ENCODE data around the gene DYNC1LI2. TPM values are rescaled to one million over a fixed set of nuclear protein-coding genes. Genes with fewer than 3 reads are reported as not detected.

Gene DYNC1LI2
- total RNA-seq, 2 experiments from 2014 or later, result 48.9 to 62.4 TPM

GRCh38 chr16:66677836-66678235 lies 73.6 kb downstream of the DYNC1LI2 start:
- H3K4me2 ChIP-seq (ENCODE audit: low read length), result no peak overlapping the region
- H2AFZ ChIP-seq (ENCODE audit: low read length), result no peak overlapping the region
- BruUV-seq (replicated peaks), result no TSS peak
- no peak overlapping the region for H3K27ac ChIP-seq (ENCODE audit: low read depth, low read length, poor library complexity, severe bottlenecking)
- ChIA-PET POLR2A (no interaction called here), CTCF (ENCODE audit: unreplicated experiment) (no interaction called here)
- no peak overlapping the region for H3K4me3 ChIP-seq (ENCODE audit: low read depth, low read length, poor library complexity, severe bottlenecking)
- no peaks in the 10 kb centered on the region for H3K79me2 ChIP-seq (ENCODE audit: insufficient read depth, low read depth, low read length)
- no peak for DNase-seq (ENCODE audit: low spot score)
- no peaks in the 10 kb centered on the region for H3K4me1 ChIP-seq (ENCODE audit: insufficient read depth, low read length, poor library complexity, severe bottlenecking)
- no peaks in the 10 kb centered on the region for H3K9me2 ChIP-seq (ENCODE audit: insufficient read depth, low read length)
- no peaks in the 10 kb centered on the region for H4K20me1 ChIP-seq (ENCODE audit: insufficient read depth, low read length)
- no peaks in the 10 kb centered on the region for H3K36me3 ChIP-seq (ENCODE audit: insufficient read depth, low read length)
- TF ChIP-seq CTCF (conservative IDR thresholded peaks at IDR 0.05; ENCODE audit: low read length) (no peak), EZH2phosphoT487 (IDR thresholded peaks at IDR 0.05; ENCODE audit: borderline replicate concordance, low read depth, low read length) (no peak)
- H3K9me3 ChIP-seq (ENCODE audit: low read length), result no peaks in the 10 kb centered on the region
- intact Hi-C loops (cut with micrococcal nuclease; ENCODE audit: unreplicated experiment), result no loop called here

GRCh38 chr16:66677179-66677578 lies 74.2 kb downstream of the DYNC1LI2 start:
- Histone ChIP-seq H3K9me3 (ENCODE audit: low read length) (no peaks in the 10 kb centered on the region), H3K79me2 (ENCODE audit: insufficient read depth, low read depth, low read length) (no peaks in the 10 kb centered on the region), H3K27ac (ENCODE audit: low read depth, low read length, poor library complexity, severe bottlenecking) (no peak overlapping the region), H3K36me3 (ENCODE audit: insufficient read depth, low read length) (no peaks in the 10 kb centered on the region), H3K4me1 (ENCODE audit: insufficient read depth, low read length, poor library complexity, severe bottlenecking) (no peaks in the 10 kb centered on the region), H3K4me3 (ENCODE audit: low read depth, low read length, poor library complexity, severe bottlenecking) (no peak overlapping the region), H3K9me2 (ENCODE audit: insufficient read depth, low read length) (no peaks in the 10 kb centered on the region), H2AFZ (ENCODE audit: low read length) (no peak overlapping the region), H3K4me2 (ENCODE audit: low read length) (no peak overlapping the region), H4K20me1 (ENCODE audit: insufficient read depth, low read length) (no peaks in the 10 kb centered on the region)
- TF ChIP-seq EZH2phosphoT487 (IDR thresholded peaks at IDR 0.05; ENCODE audit: borderline replicate concordance, low read depth, low read length) (no peak), CTCF (conservative IDR thresholded peaks at IDR 0.05; ENCODE audit: low read length) (no peak)
- ChIA-PET POLR2A (no interaction called here), CTCF (ENCODE audit: unreplicated experiment) (no interaction called here)
- BruUV-seq (replicated peaks), result no TSS peak
- no peak for DNase-seq (ENCODE audit: low spot score)
- intact Hi-C loops (cut with micrococcal nuclease; ENCODE audit: unreplicated experiment), result no loop called here

- Histone ChIP-seq H3K27ac (ENCODE audit: low read depth, low read length, poor library complexity, severe bottlenecking) (no peak overlapping the region), H3K9me2 (ENCODE audit: insufficient read depth, low read length) (no peaks in the 10 kb centered on the region), H3K4me1 (ENCODE audit: insufficient read depth, low read length, poor library complexity, severe bottlenecking) (no peaks in the 10 kb centered on the region), H3K4me3 (ENCODE audit: low read depth, low read length, poor library complexity, severe bottlenecking) (no peak overlapping the region), H3K79me2 (ENCODE audit: insufficient read depth, low read depth, low read length) (no peaks in the 10 kb centered on the region), H2AFZ (ENCODE audit: low read length) (no peak overlapping the region), H4K20me1 (ENCODE audit: insufficient read depth, low read length) (no peaks in the 10 kb centered on the region), H3K4me2 (ENCODE audit: low read length) (no peak overlapping the region), H3K36me3 (ENCODE audit: insufficient read depth, low read length) (no peaks in the 10 kb centered on the region), H3K9me3 (ENCODE audit: low read length) (no peaks in the 10 kb centered on the region)
- intact Hi-C loops (cut with micrococcal nuclease; ENCODE audit: unreplicated experiment), result no loop called here
- CTCF ChIA-PET (ENCODE audit: unreplicated experiment), result no interaction called here
- DNase-seq (ENCODE audit: low spot score), result no peak
- TF ChIP-seq CTCF (conservative IDR thresholded peaks at IDR 0.05; ENCODE audit: low read length) (no peak), EZH2phosphoT487 (IDR thresholded peaks at IDR 0.05; ENCODE audit: borderline replicate concordance, low read depth, low read length) (no peak)
- no TSS peak for BruUV-seq (replicated peaks)
- POLR2A ChIA-PET, result no interaction called here
Measured at GRCh38 chr16:66676599-66676998, 74.8 kb downstream of the DYNC1LI2 start.
